Osteocyte (in vitro differentiated cells): ENCODE results near the gene AFF3. TPM values are rescaled to one million over a fixed set of nuclear protein-coding genes. Genes with fewer than 3 reads are reported as not detected.

Experiments used
- DNase-seq: peaks from one replicate; pipeline ENCODE4 v3.0.0; 2021; ENCODE audit warnings: mixed read lengths; ENCODE audit not compliant: unreplicated experiment; ENCODE audit errors: extremely low spot score
- H3K27ac Mint-ChIP-seq: one replicate; pipeline ENCODE4 v1.8.0; 2021; ENCODE audit warnings: mild to moderate bottlenecking, mixed read lengths; ENCODE audit not compliant: unreplicated experiment
- H3K27me3 Mint-ChIP-seq: one replicate; pipeline ENCODE4 v1.8.0; 2021; ENCODE audit warnings: mixed read lengths; ENCODE audit not compliant: unreplicated experiment
- H3K36me3 Mint-ChIP-seq: one replicate; pipeline ENCODE4 v1.8.0; 2021; ENCODE audit warnings: mixed read lengths; ENCODE audit not compliant: unreplicated experiment
- H3K4me1 Mint-ChIP-seq: one replicate; pipeline ENCODE4 v1.8.0; 2021; ENCODE audit warnings: mixed read lengths; ENCODE audit not compliant: unreplicated experiment
- H3K4me3 Mint-ChIP-seq: one replicate; pipeline ENCODE4 v1.8.0; 2021; ENCODE audit warnings: mild to moderate bottlenecking, moderate library complexity, mixed read lengths; ENCODE audit not compliant: unreplicated experiment
- H3K9me3 Mint-ChIP-seq: one replicate; pipeline ENCODE4 v1.8.0; 2021; ENCODE audit warnings: mixed read lengths; ENCODE audit not compliant: unreplicated experiment
- total RNA-seq: library from RNA; stranded (reverse); gene quantifications from 2 replicates; pipeline ENCODE4 v1.2.1, GENCODE V29; 2021
- TF ChIP-seq, protein P1 (sequence below): fragments of 200-600 bp; sonication (generic); IDR thresholded peaks from 2 replicates; pipeline ENCODE4 v1.5.0; 2021; ENCODE audit warnings: antibody characterized with exemption, mild to moderate bottlenecking, moderate library complexity

Gene AFF3
- total RNA-seq, 1 donor from 2014 or later = 248 TPM

DNA sequence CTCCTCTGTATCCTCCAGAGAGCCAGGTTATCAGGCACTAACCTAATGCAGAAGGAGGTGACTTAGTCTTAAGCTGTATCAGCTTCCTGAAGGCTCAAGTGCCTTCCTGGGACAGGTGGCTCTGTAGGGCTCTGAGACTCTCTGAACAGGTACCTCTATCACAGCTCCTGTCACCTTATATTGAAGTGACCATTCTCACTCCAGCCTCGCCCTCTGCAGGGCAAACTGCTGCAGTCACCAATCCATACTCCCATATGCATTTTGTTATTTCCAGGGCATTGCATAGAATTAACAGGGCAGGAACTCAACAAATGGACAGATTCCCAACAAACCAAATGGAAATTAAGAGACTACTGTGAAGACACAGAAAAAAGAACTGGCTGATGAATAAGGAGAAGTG, 449.6 kb downstream of the AFF3 start:
- Mint-ChIP-seq H3K9me3 (no peaks in the 10 kb centered on the region), H3K4me1 (peaks cover 32% of the 10 kb centered on the region), H3K27ac (peak overlapping the region; percentile 59), H3K36me3 (peaks cover 39% of the 10 kb centered on the region), H3K4me3 (no peak overlapping the region), H3K27me3 (no peaks in the 10 kb centered on the region)
- TF ChIP-seq, protein P1, sequence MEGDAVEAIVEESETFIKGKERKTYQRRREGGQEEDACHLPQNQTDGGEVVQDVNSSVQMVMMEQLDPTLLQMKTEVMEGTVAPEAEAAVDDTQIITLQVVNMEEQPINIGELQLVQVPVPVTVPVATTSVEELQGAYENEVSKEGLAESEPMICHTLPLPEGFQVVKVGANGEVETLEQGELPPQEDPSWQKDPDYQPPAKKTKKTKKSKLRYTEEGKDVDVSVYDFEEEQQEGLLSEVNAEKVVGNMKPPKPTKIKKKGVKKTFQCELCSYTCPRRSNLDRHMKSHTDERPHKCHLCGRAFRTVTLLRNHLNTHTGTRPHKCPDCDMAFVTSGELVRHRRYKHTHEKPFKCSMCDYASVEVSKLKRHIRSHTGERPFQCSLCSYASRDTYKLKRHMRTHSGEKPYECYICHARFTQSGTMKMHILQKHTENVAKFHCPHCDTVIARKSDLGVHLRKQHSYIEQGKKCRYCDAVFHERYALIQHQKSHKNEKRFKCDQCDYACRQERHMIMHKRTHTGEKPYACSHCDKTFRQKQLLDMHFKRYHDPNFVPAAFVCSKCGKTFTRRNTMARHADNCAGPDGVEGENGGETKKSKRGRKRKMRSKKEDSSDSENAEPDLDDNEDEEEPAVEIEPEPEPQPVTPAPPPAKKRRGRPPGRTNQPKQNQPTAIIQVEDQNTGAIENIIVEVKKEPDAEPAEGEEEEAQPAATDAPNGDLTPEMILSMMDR = no peak
- DNase-seq = no peak

DNA sequence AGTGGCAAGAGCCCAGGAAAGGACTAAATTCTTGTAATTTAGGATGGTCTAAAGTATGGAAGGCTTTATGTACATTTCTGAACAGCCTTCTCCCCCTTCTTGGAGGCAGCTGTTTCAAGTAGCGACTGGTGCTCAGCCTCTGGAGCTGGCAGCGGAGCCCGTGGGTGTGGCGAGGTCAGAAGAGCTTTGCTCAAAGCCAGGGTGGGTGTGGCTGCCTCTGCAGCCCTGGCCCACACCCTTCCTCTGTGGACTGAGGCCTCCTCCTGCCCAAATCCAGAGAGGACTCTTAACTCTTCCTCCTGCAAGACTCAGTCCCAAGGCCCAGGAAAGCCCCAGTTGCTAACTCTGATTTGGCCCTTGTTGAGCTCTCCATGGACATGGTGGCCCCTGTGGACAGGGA, 450.5 kb downstream of the AFF3 start:
- TF ChIP-seq, protein P1 = no peak
- peaks cover 43% of the 10 kb centered on the region for H3K36me3 Mint-ChIP-seq
- peaks cover 32% of the 10 kb centered on the region for H3K4me1 Mint-ChIP-seq
- H3K27ac Mint-ChIP-seq = peak overlapping the region; percentile 59
- no peak for DNase-seq
- no peaks in the 10 kb centered on the region for H3K27me3 Mint-ChIP-seq
- no peaks in the 10 kb centered on the region for H3K9me3 Mint-ChIP-seq
- no peak overlapping the region for H3K4me3 Mint-ChIP-seq

DNA sequence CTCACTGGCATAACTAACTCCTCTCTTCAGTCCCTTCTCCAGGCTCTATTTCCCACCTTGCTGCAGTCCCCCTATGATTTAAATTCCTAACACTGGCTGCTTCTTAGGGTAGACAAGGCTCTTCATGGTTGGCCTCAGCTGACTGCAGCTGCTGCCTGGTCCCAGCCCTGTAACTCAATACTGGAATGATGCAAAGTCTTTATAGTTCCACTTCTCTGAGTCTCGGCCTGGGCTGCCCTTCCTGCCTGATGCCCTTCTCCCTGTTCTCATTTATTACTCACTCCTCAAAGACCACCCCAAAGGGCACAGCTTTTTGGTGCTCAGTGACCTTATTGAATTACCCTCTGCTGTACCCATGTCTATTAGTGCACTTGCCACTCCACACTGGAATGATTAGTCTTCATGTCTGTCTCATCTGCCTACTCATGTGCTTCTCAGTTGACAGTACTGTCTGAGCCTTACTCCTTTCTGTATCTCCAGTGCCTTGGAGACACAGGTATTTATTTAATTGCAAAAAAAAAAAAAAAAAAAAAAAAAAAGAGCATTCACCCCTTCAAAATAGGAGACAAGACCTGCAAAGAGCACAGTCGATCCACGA, 453.1 kb downstream of the AFF3 start:
- no peak for DNase-seq

GRCh38 chr2:99688699-99689098, 453.7 kb downstream of the AFF3 start:
- H3K27me3 Mint-ChIP-seq = no peaks in the 10 kb centered on the region

More for the DNA sequence above, 453.1 kb downstream of the AFF3 start:
- Mint-ChIP-seq H3K27me3 (no peaks in the 10 kb centered on the region), H3K9me3 (no peaks in the 10 kb centered on the region), H3K27ac (peak overlapping the region; percentile 36), H3K36me3 (peaks cover 45% of the 10 kb centered on the region), H3K4me1 (peaks cover 24% of the 10 kb centered on the region), H3K4me3 (no peak overlapping the region)
- TF ChIP-seq, protein P1 = no peak

GRCh38 chr2:99682275-99683060, 459.9 kb downstream of the AFF3 start:
- Mint-ChIP-seq H3K27ac (peak overlapping the region; percentile 31), H3K4me3 (no peak overlapping the region), H3K27me3 (no peaks in the 10 kb centered on the region), H3K36me3 (peaks cover 58% of the 10 kb centered on the region), H3K9me3 (no peaks in the 10 kb centered on the region), H3K4me1 (peaks cover 28% of the 10 kb centered on the region)
- TF ChIP-seq, protein P1 = no peak
- peak; percentile 21 for DNase-seq

More at GRCh38 chr2:99688699-99689098, 453.7 kb downstream of the AFF3 start:
- no peak overlapping the region for H3K4me3 Mint-ChIP-seq
- H3K9me3 Mint-ChIP-seq = no peaks in the 10 kb centered on the region
- peak overlapping the region; percentile 36 for H3K27ac Mint-ChIP-seq
- H3K4me1 Mint-ChIP-seq = peaks cover 25% of the 10 kb centered on the region
- peaks cover 47% of the 10 kb centered on the region for H3K36me3 Mint-ChIP-seq
- DNase-seq = peak; percentile 32
- TF ChIP-seq, protein P1 = no peak
